Neuronal stem cell (in vitro differentiated cells): ENCODE results near the gene RHOA.
A peak's percentile ranks its signal among the peaks of the same experiment; 100 is the strongest.

ENCODE experiments used
- DNase-seq: peaks from one replicate; pipeline ENCODE4 v3.0.0-alpha.2; 2013; ENCODE audit warnings: low spot score
- H2AFZ ChIP-seq: one replicate; pipeline ENCODE4 v1.6.1; 2013; ENCODE audit warnings: mild to moderate bottlenecking, low read length, inconsistent platforms
- H2AK5ac ChIP-seq: 2 replicates; pipeline ENCODE4 v1.6.1; 2013; ENCODE audit warnings: low read depth, mild to moderate bottlenecking, inconsistent platforms, low read length, moderate library complexity, mixed read lengths
- H2BK120ac ChIP-seq: 2 replicates; pipeline ENCODE4 v1.6.1; 2013; ENCODE audit warnings: low read depth, mild to moderate bottlenecking, inconsistent platforms, low read length, moderate library complexity, mixed read lengths
- H2BK12ac ChIP-seq: one replicate; pipeline ENCODE4 v1.6.1; 2013; ENCODE audit warnings: low read length, inconsistent platforms
- H2BK15ac ChIP-seq: 2 replicates; pipeline ENCODE4 v1.6.1; 2013; ENCODE audit warnings: mild to moderate bottlenecking, low read length, inconsistent platforms, mixed read lengths
- H2BK5ac ChIP-seq: one replicate; pipeline ENCODE4 v1.6.1; 2013; ENCODE audit warnings: inconsistent platforms, mild to moderate bottlenecking, low read length, moderate library complexity
- H3K14ac ChIP-seq: one replicate; pipeline ENCODE4 v1.6.1; 2013; ENCODE audit warnings: low read length, inconsistent platforms
- H3K18ac ChIP-seq: 2 replicates; pipeline ENCODE4 v1.6.1; 2013; ENCODE audit warnings: low read length, inconsistent platforms
- H3K23ac ChIP-seq: 2 replicates; pipeline ENCODE4 v1.6.1; 2013; ENCODE audit warnings: low read depth, mild to moderate bottlenecking, mixed read lengths, low read length, inconsistent platforms; ENCODE audit not compliant: poor library complexity
- H3K27ac ChIP-seq: replicated peaks from 3 replicates; pipeline ENCODE4 v1.5.1; 2013; ENCODE audit warnings: low read length, inconsistent platforms
- H3K27me3 ChIP-seq, 3 experiments: 2 replicates each; pipeline ENCODE4 v1.6.1; 2013; ENCODE audit warnings: low read length in 3 of 3, mild to moderate bottlenecking in 2 of 3, inconsistent platforms in 1 of 3, low read depth in 1 of 3, mixed read lengths in 1 of 3, moderate library complexity in 1 of 3; ENCODE audit not compliant: control insufficient read depth in 3 of 3, insufficient read depth in 3 of 3
- H3K36me3 ChIP-seq, 2 donors: replicated peaks in 1 of 2; 2 replicates each; pipeline ENCODE4 v1.6.1; 2013; ENCODE audit warnings: low read length in 2 of 2; ENCODE audit not compliant: control insufficient read depth in 2 of 2, insufficient read depth in 2 of 2
- H3K4ac ChIP-seq: 2 replicates; pipeline ENCODE4 v1.6.1; 2013; ENCODE audit warnings: inconsistent platforms, mild to moderate bottlenecking, low read length, moderate library complexity
- H3K4me1 ChIP-seq, 2 donors: 1 replicate in 1 of 2; 2 replicates in 1 of 2; pipeline ENCODE4 v1.6.1; 2013; ENCODE audit warnings: low read length in 2 of 2, low read depth in 1 of 2; ENCODE audit not compliant: control insufficient read depth in 2 of 2, insufficient read depth in 1 of 2
- H3K4me2 ChIP-seq: one replicate; pipeline ENCODE4 v1.6.1; 2013; ENCODE audit warnings: mild to moderate bottlenecking, low read length, inconsistent platforms; ENCODE audit not compliant: insufficient read depth, poor library complexity, severe bottlenecking
- H3K4me3 ChIP-seq, 2 donors: 2 replicates each; pipeline ENCODE4 v1.5.1; 2013; ENCODE audit warnings: low read length in 2 of 2, mild to moderate bottlenecking in 2 of 2, inconsistent platforms in 1 of 2, moderate library complexity in 1 of 2
- H3K79me1 ChIP-seq: one replicate; pipeline ENCODE4 v1.6.1; 2013; ENCODE audit warnings: low read depth, mild to moderate bottlenecking, inconsistent platforms, low read length, moderate library complexity
- H3K9ac ChIP-seq: one replicate; pipeline ENCODE4 v1.6.1; 2013; ENCODE audit warnings: mild to moderate bottlenecking, low read depth, low read length, inconsistent platforms; ENCODE audit not compliant: poor library complexity
- H3K9me3 ChIP-seq, 2 donors: replicated peaks in 1 of 2; 2 replicates each; pipeline versions ENCODE3 to v1.6.1; 2013; ENCODE audit warnings: low read length in 2 of 2, mild to moderate bottlenecking in 2 of 2, inconsistent platforms in 1 of 2, low read depth in 1 of 2, mixed read lengths in 1 of 2, moderate library complexity in 1 of 2; ENCODE audit not compliant: control insufficient read depth in 2 of 2, insufficient read depth in 1 of 2
- H4K8ac ChIP-seq: one replicate; pipeline ENCODE4 v1.6.1; 2013; ENCODE audit warnings: low read depth, mild to moderate bottlenecking, inconsistent platforms, low read length, moderate library complexity
- H4K91ac ChIP-seq: one replicate; pipeline ENCODE4 v1.6.1; 2013; ENCODE audit warnings: low read length, low read depth, mild to moderate bottlenecking, inconsistent platforms; ENCODE audit not compliant: poor library complexity
- WGBS, 2 donors: extraction: QIAGEN DNeasy Blood & Tissue Kit; methylation state at CpG; one replicate each; pipeline ENCODE4 v1.1.7; 2013; ENCODE audit warnings: missing lambda C conversion rate in 2 of 2, mixed read lengths in 1 of 2; ENCODE audit not compliant: insufficient read length in 2 of 2, insufficient replicate concordance in 1 of 2; ENCODE audit errors: extremely low coverage in 2 of 2; 5-methylcytosine and 5-hydroxymethylcytosine counted together

RHOA gene

GRCh38 chr3:49383387-49383786, 28.4 kb downstream of the RHOA start:
- Histone ChIP-seq H3K4ac (no peak overlapping the region), H2BK12ac (no peak overlapping the region), H3K79me1 (no peaks in the 10 kb centered on the region), H2AFZ (no peak overlapping the region), H2BK5ac (no peak overlapping the region), H2BK15ac (no peak overlapping the region), H3K18ac (no peak overlapping the region), H3K9me3 (peaks cover 0 to 22% of the 10 kb centered on the region in 2 donors), H3K36me3 (peaks cover 0 to 15% of the 10 kb centered on the region in 2 donors), H3K4me1 (peaks cover 2 to 3% of the 10 kb centered on the region in 2 donors), H3K4me2 (no peak overlapping the region), H2AK5ac (no peak overlapping the region), H4K8ac (no peak overlapping the region), H4K91ac (no peak overlapping the region), H3K14ac (no peak overlapping the region), H3K4me3 (no peak overlapping the region), H3K27ac (no peak overlapping the region), H3K9ac (no peak overlapping the region), H3K27me3 (no peaks in the 10 kb centered on the region), H3K23ac (no peak overlapping the region), H2BK120ac (no peak overlapping the region)
- no CpG with 5 or more reads among the region's 5 CpGs for WGBS, 2 donors
- DNase-seq, result no peak

GRCh38 chr3:49378249-49378895, 33.4 kb downstream of the RHOA start:
- WGBS, 2 donors, result no CpG with 5 or more reads among the region's 11 CpGs

GRCh38 chr3:49377483-49377882, 34.3 kb downstream of the RHOA start:
- Histone ChIP-seq H3K9me3 (peaks cover 0 to 26% of the 10 kb centered on the region in 2 donors), H3K27ac (no peak overlapping the region), H3K14ac (no peak overlapping the region), H3K4me1 (peaks cover 3% of the 10 kb centered on the region in 2 donors), H3K36me3 (peaks cover 15 to 42% of the 10 kb centered on the region in 2 donors), H2BK120ac (no peak overlapping the region), H4K91ac (no peak overlapping the region), H3K9ac (no peak overlapping the region), H3K4ac (no peak overlapping the region), H3K4me2 (no peak overlapping the region), H3K23ac (no peak overlapping the region), H3K4me3 (no peak overlapping the region), H2BK15ac (no peak overlapping the region), H3K18ac (no peak overlapping the region), H2BK5ac (no peak overlapping the region), H4K8ac (no peak overlapping the region), H2AFZ (no peak overlapping the region), H2BK12ac (no peak overlapping the region), H3K79me1 (peaks cover 6% of the 10 kb centered on the region), H2AK5ac (no peak overlapping the region), H3K27me3 (no peaks in the 10 kb centered on the region)
- no CpG with 5 or more reads among the region's 1 CpG for WGBS, 2 donors
- no peak for DNase-seq

More at GRCh38 chr3:49378249-49378895, 33.4 kb downstream of the RHOA start:
- Histone ChIP-seq H2BK5ac (no peak overlapping the region), H4K91ac (no peak overlapping the region), H3K79me1 (peaks cover 5% of the 10 kb centered on the region), H2AFZ (no peak overlapping the region), H3K4me2 (no peak overlapping the region), H2BK12ac (no peak overlapping the region), H2BK15ac (no peak overlapping the region), H3K9me3 (peaks cover 0 to 26% of the 10 kb centered on the region in 2 donors), H2BK120ac (no peak overlapping the region), H3K23ac (no peak overlapping the region), H3K4me3 (no peak overlapping the region), H3K27me3 (no peaks in the 10 kb centered on the region), H3K18ac (no peak overlapping the region), H3K9ac (no peak overlapping the region), H3K14ac (no peak overlapping the region), H4K8ac (no peak overlapping the region), H3K4ac (no peak overlapping the region), H3K36me3 (peaks cover 10 to 35% of the 10 kb centered on the region in 2 donors), H3K27ac (peak overlapping the region; percentile 7), H2AK5ac (no peak overlapping the region), H3K4me1 (peaks cover 3% of the 10 kb centered on the region in 2 donors)
- DNase-seq, result no peak

- Histone ChIP-seq H3K9me3 (peaks cover 0 to 6% of the 10 kb centered on the region in 2 donors), H3K4ac (no peak overlapping the region), H4K91ac (no peak overlapping the region), H3K79me1 (peaks cover 4% of the 10 kb centered on the region), H3K27ac (no peak overlapping the region), H3K14ac (no peak overlapping the region), H3K18ac (no peak overlapping the region), H3K23ac (no peak overlapping the region), H2BK5ac (no peak overlapping the region), H3K27me3 (no peaks in the 10 kb centered on the region), H3K4me2 (no peak overlapping the region), H2BK15ac (no peak overlapping the region), H3K9ac (no peak overlapping the region), H4K8ac (no peak overlapping the region), H2BK12ac (no peak overlapping the region), H3K36me3 (peaks cover 29 to 84% of the 10 kb centered on the region in 2 donors), H2AK5ac (no peak overlapping the region), H2BK120ac (no peak overlapping the region), H3K4me1 (no peaks in the 10 kb centered on the region), H3K4me3 (no peak overlapping the region), H2AFZ (no peak overlapping the region)
- no peak for DNase-seq
Measured at GRCh38 chr3:49371946-49372345, 39.8 kb downstream of the RHOA start.
